Measurements from ENCODE around the gene DTYMK. TPM values are rescaled to one million over a fixed set of nuclear protein-coding genes. Genes with fewer than 3 reads are reported as not detected.

DTYMK gene
- total RNA-seq, 1 donor from 2014 or later, result 26.1 TPM

- DNase-seq (ENCODE audit: low read depth) (peak; percentile 14), FAIRE-seq (no peak)
- H4K20me1 ChIP-seq (ENCODE audit: insufficient read depth, low read length), result peaks cover 6% of the 10 kb centered on the region
- peaks cover 7% of the 10 kb centered on the region for H3K79me2 ChIP-seq (ENCODE audit: insufficient read depth, low read length)
- H2AFZ ChIP-seq (ENCODE audit: low read depth, low read length), result no peak overlapping the region
- H3K27me3 Mint-ChIP-seq (ENCODE audit: low read depth, unreplicated experiment), result no peaks in the 10 kb centered on the region
- no peaks in the 10 kb centered on the region for H3K27me3 ChIP-seq (ENCODE audit: insufficient read depth, low read length)
- H3K4me2 ChIP-seq (ENCODE audit: low read length), result peak overlapping the region; percentile 5
- H3K36me3 ChIP-seq (ENCODE audit: insufficient read depth, low read length), result peaks cover 5% of the 10 kb centered on the region
- H3K27ac ChIP-seq (ENCODE audit: low read depth, low read length), result no peak overlapping the region
- H3K4me1 ChIP-seq (ENCODE audit: insufficient read depth, low read length), result no peaks in the 10 kb centered on the region
- H3K4me1 Mint-ChIP-seq (ENCODE audit: low read depth, unreplicated experiment), result peaks cover under 1% of the 10 kb centered on the region
- H3K9ac ChIP-seq (ENCODE audit: low read length), result no peak overlapping the region
- no peak overlapping the region for H3K4me3 ChIP-seq (ENCODE audit: insufficient read depth, low read depth, low read length)
- TF ChIP-seq CTCF (IDR thresholded peaks at IDR 0.05; ENCODE audit: insufficient read depth, low read depth, low read length) (no peak), EZH2 (IDR thresholded peaks at IDR 0.05; ENCODE audit: insufficient read depth, low read length) (no peak)
- peaks cover 10% of the 10 kb centered on the region for H3K36me3 Mint-ChIP-seq (ENCODE audit: low read depth, unreplicated experiment)
- no peak overlapping the region for H3K27ac Mint-ChIP-seq (ENCODE audit: unreplicated experiment)
- no peaks in the 10 kb centered on the region for H3K9me3 Mint-ChIP-seq (ENCODE audit: unreplicated experiment)
- H3K9me3 ChIP-seq (ENCODE audit: insufficient read depth, low read depth, low read length), result no peaks in the 10 kb centered on the region
- H3K4me3 Mint-ChIP-seq (ENCODE audit: unreplicated experiment), result no peak overlapping the region
Observed at GRCh38 chr2:241673797-241674725, 12.6 kb downstream of the DTYMK start.

- Histone ChIP-seq H4K20me1 (ENCODE audit: insufficient read depth, low read length) (peaks cover 4% of the 10 kb centered on the region), H3K27me3 (ENCODE audit: insufficient read depth, low read length) (no peaks in the 10 kb centered on the region), H3K9me3 (ENCODE audit: insufficient read depth, low read depth, low read length) (no peaks in the 10 kb centered on the region), H2AFZ (ENCODE audit: low read depth, low read length) (no peak overlapping the region), H3K4me3 (ENCODE audit: insufficient read depth, low read depth, low read length) (no peak overlapping the region), H3K4me1 (ENCODE audit: insufficient read depth, low read length) (no peaks in the 10 kb centered on the region), H3K9ac (ENCODE audit: low read length) (no peak overlapping the region), H3K79me2 (ENCODE audit: insufficient read depth, low read length) (peaks cover 3% of the 10 kb centered on the region), H3K36me3 (ENCODE audit: insufficient read depth, low read length) (peaks cover 4% of the 10 kb centered on the region), H3K27ac (ENCODE audit: low read depth, low read length) (no peak overlapping the region), H3K4me2 (ENCODE audit: low read length) (no peak overlapping the region)
- DNase-seq (ENCODE audit: low read depth) (no peak), FAIRE-seq (no peak)
- TF ChIP-seq CTCF (IDR thresholded peaks at IDR 0.05; ENCODE audit: insufficient read depth, low read depth, low read length) (no peak), EZH2 (IDR thresholded peaks at IDR 0.05; ENCODE audit: insufficient read depth, low read length) (no peak)
- Mint-ChIP-seq H3K4me3 (ENCODE audit: unreplicated experiment) (no peak overlapping the region), H3K27ac (ENCODE audit: unreplicated experiment) (no peak overlapping the region), H3K36me3 (ENCODE audit: low read depth, unreplicated experiment) (peaks cover 12% of the 10 kb centered on the region), H3K4me1 (ENCODE audit: low read depth, unreplicated experiment) (no peaks in the 10 kb centered on the region), H3K27me3 (ENCODE audit: low read depth, unreplicated experiment) (no peaks in the 10 kb centered on the region), H3K9me3 (ENCODE audit: unreplicated experiment) (no peaks in the 10 kb centered on the region)
Observed at GRCh38 chr2:241673189-241673663, 13.4 kb downstream of the DTYMK start.
